K562 (cell line): ENCODE results near the gene PDZD2.

Experiments used
- CTCF ChIP-seq, 3 experiments: IDR thresholded peaks in 2 of 3; conservative IDR thresholded peaks in 1 of 3; 2 replicates each; pipeline ENCODE4 v1.5.1; 2011 to 2012; ENCODE audit warnings: low read length in 3 of 3, mild to moderate bottlenecking in 3 of 3, control low read depth in 2 of 3, improper control_type of control experiment in 1 of 3, inconsistent platforms in 1 of 3, low read depth in 1 of 3, mixed read lengths in 1 of 3, moderate library complexity in 1 of 3; ENCODE audit not compliant: insufficient read depth in 2 of 3
- PREB ChIP-seq: sonication (generic); formaldehyde crosslinking; IDR thresholded peaks from 2 replicates; pipeline ENCODE4 v1.8.1; 2023; ENCODE audit warnings: mild to moderate bottlenecking, missing genetic modification reagents
- SAFB2 ChIP-seq: fragments of 200-400 bp; formaldehyde crosslinking; IDR thresholded peaks from 2 replicates; pipeline ENCODE4 v1.6.1; 2018; ENCODE audit warnings: borderline replicate concordance, low read length, low read depth, moderate library complexity; ENCODE audit not compliant: severe bottlenecking
- TCF3 ChIP-seq: sonication (generic); formaldehyde crosslinking; IDR thresholded peaks from 2 replicates; pipeline ENCODE4 v1.4.0; 2020; ENCODE audit warnings: mild to moderate bottlenecking, missing genetic modification reagents
- ZNF354B ChIP-seq: fragments of 250-450 bp; sonication (Bioruptor Pico); IDR thresholded peaks from 2 replicates; pipeline ENCODE4 v1.4.0; 2020

DNA sequence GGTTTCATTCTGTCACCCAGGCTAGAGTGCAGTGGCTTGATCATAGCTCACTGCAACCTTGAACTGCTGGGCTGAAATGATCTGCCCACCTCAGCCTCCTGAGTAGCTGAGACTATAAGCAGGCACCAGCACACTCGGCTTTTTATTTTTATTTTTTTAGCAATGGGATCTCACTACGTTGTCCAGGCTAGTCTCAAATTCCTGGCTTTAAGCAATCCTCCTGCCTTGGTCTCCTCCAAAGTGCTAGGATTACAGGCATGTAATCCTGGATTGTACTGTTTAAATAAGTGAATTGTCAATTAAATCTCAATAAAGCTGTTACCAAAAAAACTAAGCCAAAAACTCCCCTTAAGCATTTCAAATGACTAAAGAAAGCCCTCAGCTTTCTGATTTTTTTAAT, 516.3 kb downstream of the PDZD2 start:
- TF ChIP-seq PREB (CRISPR knock-in tag) (no peak), TCF3 (CRISPR knock-in tag) (no peak), CTCF (IDR thresholded peaks at IDR 0.05 in 2 of 3, conservative IDR thresholded peaks at IDR 0.05 in 1 of 3; ENCODE audit: insufficient read depth in 2 of 3, low read depth in 1 of 3, low read length in 3 of 3) (no peak), ZNF354B (CRISPR knock-in tag) (no peak), SAFB2 (no peak)
